T-helper 1 cell (primary cell): ENCODE measurements around the gene SORCS2.

Experiments used
- DNase-seq, 5 donors: peaks; one replicate each; pipeline ENCODE4 v3.0.0-alpha.2; 2012 to 2020

SORCS2 gene

GRCh38 chr4:7341491-7342222 lies 149.3 kb downstream of the SORCS2 start:
- no peak for DNase-seq

GRCh38 chr4:7342223-7343080 lies 150.1 kb downstream of the SORCS2 start:
- DNase-seq: no peak

GRCh38 chr4:7343081-7343655 lies 150.8 kb downstream of the SORCS2 start:
- no peak for DNase-seq

- DNase-seq: no peak
Measured at GRCh38 chr4:7343950-7344349, 151.6 kb downstream of the SORCS2 start.

GRCh38 chr4:7344636-7345155 lies 152.4 kb downstream of the SORCS2 start:
- DNase-seq: no peak

GRCh38 chr4:7347981-7348380 lies 155.6 kb downstream of the SORCS2 start:
- DNase-seq: no peak

GRCh38 chr4:7348946-7349900 lies 156.9 kb downstream of the SORCS2 start:
- no peak for DNase-seq

GRCh38 chr4:7350396-7350795 lies 158.1 kb downstream of the SORCS2 start:
- no peak for DNase-seq

- no peak for DNase-seq
Measured at GRCh38 chr4:7351014-7351413, 158.7 kb downstream of the SORCS2 start.

- no peak for DNase-seq
Measured at GRCh38 chr4:7352486-7352885, 160.1 kb downstream of the SORCS2 start.

GRCh38 chr4:7353046-7353790 lies 160.9 kb downstream of the SORCS2 start:
- no peak for DNase-seq

GRCh38 chr4:7353846-7354610 lies 161.7 kb downstream of the SORCS2 start:
- no peak for DNase-seq

GRCh38 chr4:7354927-7355326 lies 162.6 kb downstream of the SORCS2 start:
- DNase-seq: no peak

- DNase-seq: no peak
Measured at GRCh38 chr4:7355795-7356194, 163.5 kb downstream of the SORCS2 start.

- DNase-seq: no peak
Measured at GRCh38 chr4:7356667-7357310, 164.5 kb downstream of the SORCS2 start.

GRCh38 chr4:7357323-7357722 lies 165.0 kb downstream of the SORCS2 start:
- no peak for DNase-seq

- DNase-seq: no peak
Measured at GRCh38 chr4:7358100-7358735, 165.9 kb downstream of the SORCS2 start.

- DNase-seq: no peak
Measured at GRCh38 chr4:7359400-7360062, 167.2 kb downstream of the SORCS2 start.

- DNase-seq: no peak
Measured at GRCh38 chr4:7360806-7361205, 168.5 kb downstream of the SORCS2 start.
